Vagina (tissue), 2 donors: ENCODE measurements around the gene FGF4. TPM values are rescaled to one million over a fixed set of nuclear protein-coding genes. Genes with fewer than 3 reads are reported as not detected.

Source experiments
- DNase-seq, 2 donors: peaks; one replicate each; pipeline ENCODE4 v3.0.0-alpha.2; 2017; ENCODE audit errors: extremely low spot score in 2 of 2
- H3K27ac ChIP-seq: fragments of 200-600 bp; sonication (generic); one replicate; pipeline ENCODE4 v1.5.1; 2019
- H3K27me3 ChIP-seq: fragments of 200-600 bp; sonication (generic); one replicate; pipeline ENCODE4 v1.5.1; 2019
- H3K36me3 ChIP-seq, 2 donors: fragments of 200-600 bp; sonication (generic); one replicate each; pipeline ENCODE4 v1.5.1; 2017 to 2019
- H3K4me1 ChIP-seq: fragments of 200-600 bp; sonication (generic); one replicate; pipeline ENCODE4 v1.5.1; 2019
- H3K4me3 ChIP-seq, 2 donors: fragments of 200-600 bp; sonication (generic); 1 replicate in 1 of 2; 2 replicates in 1 of 2; pipeline ENCODE4 v1.5.1; 2016 to 2019
- H3K9me3 ChIP-seq: fragments of 200-600 bp; sonication (generic); one replicate; pipeline ENCODE4 v1.5.1; 2019
- CTCF ChIP-seq, 3 experiments: fragments of 450-650 bp in 2 of 3; fragments of 200-600 bp in 1 of 3; sonication (generic) in 1 of 3; IDR thresholded peaks; one replicate each; pipeline ENCODE4 v1.5.1; 2017 to 2019; ENCODE audit warnings: antibody characterized with exemption in 3 of 3, mild to moderate bottlenecking in 2 of 3, moderate library complexity in 2 of 3
- POLR2A ChIP-seq, 2 donors: fragments of 450-650 bp; IDR thresholded peaks; one replicate each; pipeline ENCODE4 v1.6.1; 2017; ENCODE audit warnings: antibody characterized with exemption in 2 of 2, mild to moderate bottlenecking in 2 of 2, moderate library complexity in 2 of 2
- POLR2AphosphoS5 ChIP-seq, 2 donors: sonication (generic); formaldehyde crosslinking; IDR thresholded peaks; one replicate each; pipeline ENCODE4 v1.9.0; 2017; ENCODE audit warnings: antibody characterized with exemption in 2 of 2, mild to moderate bottlenecking in 2 of 2, low read depth in 1 of 2; ENCODE audit not compliant: insufficient read depth in 1 of 2
- intact Hi-C: fragments of 100-400 bp; cut with DNase I; formaldehyde crosslinking; loops from one replicate; pipeline ENCODE4 v1.15.1; 2023
- total RNA-seq: library from RNA; depleted of rRNA; stranded (reverse); fragments of >200 nt; gene quantifications from one replicate; pipeline ENCODE4 v1.2.3, GENCODE V29; 2016

The FGF4 gene
- total RNA-seq: not detected

GRCh38 chr11:69775163-69775755 is at the start of gene FGF4:
Gene FGF4, minus strand, starts transcription at chr11:69775341. Its CDS starts 257 bp downstream, at chr11:69775084.
- TF ChIP-seq CTCF (IDR thresholded peaks at IDR 0.05): no peak
- TF ChIP-seq POLR2AphosphoS5 (IDR thresholded peaks at IDR 0.05; ENCODE audit: insufficient read depth in 1 of 2, low read depth in 1 of 2): no peak
- TF ChIP-seq POLR2A (IDR thresholded peaks at IDR 0.05): no peak
- Histone ChIP-seq H3K9me3 (no peaks in the 10 kb centered on the region), H3K36me3 (no peaks in the 10 kb centered on the region), H3K27ac (no peak within 1 kb of the TSS), H3K4me1 (no peaks in the 10 kb centered on the region), H3K4me3 (no peak within 1 kb of the TSS), H3K27me3 (peaks cover 10% of the 10 kb centered on the region)
- DNase-seq: no peak
- intact Hi-C loops: no loop called here

GRCh38 chr11:69823641-69824265 is 48.6 kb upstream of the FGF4 start:
- H3K27ac ChIP-seq: no peak overlapping the region
- H3K9me3 ChIP-seq: no peaks in the 10 kb centered on the region
- intact Hi-C loops: no loop called here
- H3K36me3 ChIP-seq: no peaks in the 10 kb centered on the region
- peaks cover 4% of the 10 kb centered on the region for H3K27me3 ChIP-seq
- H3K4me3 ChIP-seq: no peak overlapping the region
- no peaks in the 10 kb centered on the region for H3K4me1 ChIP-seq
- no peak for DNase-seq
- no peak for TF ChIP-seq POLR2AphosphoS5 (IDR thresholded peaks at IDR 0.05; ENCODE audit: insufficient read depth in 1 of 2, low read depth in 1 of 2)
- no peak for TF ChIP-seq POLR2A (IDR thresholded peaks at IDR 0.05)
- TF ChIP-seq CTCF (IDR thresholded peaks at IDR 0.05): no peak

- DNase-seq: no peak
These were observed 47.7 kb upstream of the FGF4 start for GRCh38 chr11:69822676-69823494.

GRCh38 chr11:69821511-69822040 is 46.4 kb upstream of the FGF4 start:
- intact Hi-C loops: no loop called here
- DNase-seq: no peak
- peaks cover 4% of the 10 kb centered on the region for H3K27me3 ChIP-seq

More at GRCh38 chr11:69822676-69823494, 47.7 kb upstream of the FGF4 start:
- no peaks in the 10 kb centered on the region for H3K4me1 ChIP-seq
- H3K9me3 ChIP-seq: no peaks in the 10 kb centered on the region
- H3K27me3 ChIP-seq: peaks cover 4% of the 10 kb centered on the region
- no peaks in the 10 kb centered on the region for H3K36me3 ChIP-seq
- intact Hi-C loops: no loop called here
- H3K27ac ChIP-seq: no peak overlapping the region
- no peak for TF ChIP-seq POLR2AphosphoS5 (IDR thresholded peaks at IDR 0.05; ENCODE audit: insufficient read depth in 1 of 2, low read depth in 1 of 2)
- no peak for TF ChIP-seq POLR2A (IDR thresholded peaks at IDR 0.05)
- TF ChIP-seq CTCF (IDR thresholded peaks at IDR 0.05): no peak
- no peak overlapping the region for H3K4me3 ChIP-seq

More at GRCh38 chr11:69821511-69822040, 46.4 kb upstream of the FGF4 start:
- Histone ChIP-seq H3K4me1 (peaks cover 6% of the 10 kb centered on the region), H3K4me3 (no peak overlapping the region), H3K27ac (no peak overlapping the region), H3K36me3 (no peaks in the 10 kb centered on the region), H3K9me3 (no peaks in the 10 kb centered on the region)
- TF ChIP-seq POLR2AphosphoS5 (IDR thresholded peaks at IDR 0.05; ENCODE audit: insufficient read depth in 1 of 2, low read depth in 1 of 2) (no peak), POLR2A (IDR thresholded peaks at IDR 0.05) (no peak), CTCF (IDR thresholded peaks at IDR 0.05) (no peak)
